DMS153 (cell line): ENCODE data around the gene CYTH1.
A peak's percentile ranks its signal among the peaks of the same experiment; 100 is the strongest.

ENCODE experiments used
- DNase-seq: peaks from one replicate; lab custom pipeline; 2025; lab: John Stamatoyannopoulos, UW

Gene CYTH1

GRCh38 chr17:78645421-78646295 is 136.4 kb downstream of the CYTH1 start:
- DNase-seq, result peak; percentile 29

DNA sequence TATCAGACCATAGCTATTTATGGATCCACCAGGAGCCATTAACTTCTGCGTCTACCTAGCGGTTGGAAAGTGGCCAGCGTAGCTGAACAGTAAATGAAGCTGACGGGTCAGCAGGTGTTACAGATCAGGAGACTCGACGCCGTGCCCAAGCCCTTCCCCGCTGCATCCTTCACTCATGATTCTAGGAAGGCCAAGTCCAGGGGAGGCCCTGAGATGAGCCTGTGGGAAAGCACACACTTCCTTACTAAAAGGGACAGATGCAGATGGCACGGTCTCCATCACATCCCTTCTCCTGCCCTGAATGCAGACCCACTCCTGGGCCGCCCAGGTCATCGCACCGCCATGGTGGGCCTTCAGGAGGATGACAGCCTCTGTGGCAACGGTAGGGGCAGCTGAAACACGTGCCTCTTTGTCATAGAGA is 137.1 kb downstream of the CYTH1 start:
- no peak for DNase-seq

GRCh38 chr17:78644224-78644623 is 137.8 kb downstream of the CYTH1 start:
- no peak for DNase-seq

- DNase-seq, result no peak
These were observed 138.7 kb downstream of the CYTH1 start for GRCh38 chr17:78643326-78643725.

DNA sequence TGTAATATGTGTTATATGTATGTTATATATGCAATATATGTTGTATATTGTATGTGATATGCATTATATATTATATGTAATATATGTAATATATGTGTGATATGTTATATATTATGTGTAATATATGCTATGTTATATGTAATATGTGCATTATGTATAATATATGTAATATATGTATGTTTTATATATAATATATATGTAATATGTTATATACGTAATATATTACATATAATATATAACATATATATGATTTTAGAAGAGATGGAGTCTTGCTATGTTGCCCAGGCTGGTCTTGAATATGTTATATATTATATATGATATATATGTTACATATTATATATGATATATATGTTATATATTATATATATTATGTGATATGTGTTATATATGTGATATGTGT is 139.4 kb downstream of the CYTH1 start:
- DNase-seq, result no peak

DNA sequence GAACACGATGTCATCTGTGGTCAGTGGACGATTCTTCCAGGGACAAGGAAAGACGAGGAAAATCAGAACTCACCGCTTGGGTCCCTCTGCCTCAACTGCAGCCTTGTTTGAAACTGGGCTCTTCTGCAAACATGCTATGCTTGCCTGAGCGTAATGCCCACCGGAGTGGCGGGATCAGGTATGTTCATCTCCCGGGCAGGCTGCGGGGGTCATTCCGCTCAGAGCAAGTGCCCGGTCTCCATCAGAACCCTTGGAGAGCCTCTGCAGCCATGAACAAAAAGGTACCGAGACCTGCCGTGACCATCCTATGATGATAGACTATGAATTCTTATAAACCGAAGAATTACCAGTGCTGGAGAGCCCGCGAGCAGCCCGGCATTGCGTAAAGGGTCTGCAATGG is 140.4 kb downstream of the CYTH1 start:
- no peak for DNase-seq

- DNase-seq, result no peak
These were observed 140.8 kb downstream of the CYTH1 start for GRCh38 chr17:78641243-78641642.

- no peak for DNase-seq
These were observed 141.4 kb downstream of the CYTH1 start for GRCh38 chr17:78640700-78641099.

DNA sequence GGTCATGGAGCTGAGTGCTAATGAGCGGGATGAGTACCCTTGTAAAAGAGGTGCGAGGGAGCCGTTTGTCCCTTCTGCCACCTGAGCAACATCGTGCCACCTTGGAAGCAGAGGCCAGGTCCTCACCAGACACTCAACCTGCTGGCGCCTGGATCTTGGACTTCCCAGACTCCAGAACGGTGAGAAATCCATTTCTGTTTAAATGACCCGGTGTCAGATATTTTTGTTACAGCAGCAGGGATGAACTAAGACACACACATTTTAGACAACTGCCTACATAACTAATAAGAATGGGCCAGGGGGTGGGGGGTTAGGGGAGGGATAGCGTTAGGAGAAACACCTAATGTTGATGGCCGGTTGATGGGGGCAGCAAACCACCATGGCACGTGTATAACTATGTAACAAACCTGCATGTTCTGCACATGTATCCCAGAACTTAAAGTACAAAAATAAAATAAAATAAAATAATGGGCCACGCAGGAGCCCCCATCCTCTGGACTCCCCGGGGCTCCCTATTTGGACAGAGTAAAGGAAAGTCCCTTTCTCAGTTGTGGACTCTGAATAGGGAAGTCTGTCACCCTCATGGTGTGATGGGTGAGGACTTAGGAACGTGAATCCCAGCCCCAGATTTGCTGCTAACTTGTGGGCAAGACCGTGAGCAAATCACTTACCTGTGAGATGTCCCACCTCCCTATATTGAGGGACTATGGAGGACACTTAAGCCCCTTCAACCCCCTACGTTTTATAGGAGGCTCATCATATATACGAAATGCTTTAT is 144.2 kb downstream of the CYTH1 start:
- DNase-seq, result no peak

DNA sequence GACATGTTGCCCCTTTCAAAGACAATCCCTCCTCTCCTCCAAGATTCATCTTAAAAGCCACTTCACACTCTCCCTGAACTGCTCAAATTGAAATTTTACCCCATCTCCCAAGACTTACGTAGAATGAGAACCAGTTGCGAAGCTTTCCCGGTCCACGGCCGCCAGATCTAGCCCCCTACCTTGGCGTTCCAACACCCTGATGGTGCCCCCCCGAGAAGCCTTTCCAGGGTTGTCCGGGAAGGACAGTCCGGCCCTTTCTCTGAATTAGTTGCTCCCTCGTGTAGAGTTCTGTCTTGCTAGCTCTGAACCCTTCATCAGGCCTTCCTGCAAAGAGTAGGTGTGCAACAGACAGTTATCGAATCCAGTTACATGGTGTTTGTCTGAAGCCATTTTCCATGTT is 144.9 kb downstream of the CYTH1 start:
- DNase-seq, result no peak

DNA sequence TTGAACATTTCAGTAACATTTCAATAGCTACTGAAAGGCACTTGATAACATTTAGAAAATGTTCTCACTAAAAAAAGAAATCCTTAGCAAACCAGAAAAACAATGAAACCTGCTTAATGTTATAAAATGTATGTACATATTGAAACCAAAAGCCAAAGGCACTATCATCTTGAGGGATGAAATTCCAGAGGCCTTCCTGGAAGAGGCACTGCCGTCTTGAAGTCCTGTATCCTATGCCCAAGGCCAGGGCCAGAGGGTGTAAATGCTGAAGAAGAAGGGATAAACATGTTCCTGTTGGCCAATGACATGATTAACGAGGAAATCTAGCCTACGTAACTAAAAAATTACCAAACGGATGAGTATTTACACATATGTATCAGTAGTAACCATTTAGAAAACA is 147.9 kb downstream of the CYTH1 start:
- no peak for DNase-seq

DNA sequence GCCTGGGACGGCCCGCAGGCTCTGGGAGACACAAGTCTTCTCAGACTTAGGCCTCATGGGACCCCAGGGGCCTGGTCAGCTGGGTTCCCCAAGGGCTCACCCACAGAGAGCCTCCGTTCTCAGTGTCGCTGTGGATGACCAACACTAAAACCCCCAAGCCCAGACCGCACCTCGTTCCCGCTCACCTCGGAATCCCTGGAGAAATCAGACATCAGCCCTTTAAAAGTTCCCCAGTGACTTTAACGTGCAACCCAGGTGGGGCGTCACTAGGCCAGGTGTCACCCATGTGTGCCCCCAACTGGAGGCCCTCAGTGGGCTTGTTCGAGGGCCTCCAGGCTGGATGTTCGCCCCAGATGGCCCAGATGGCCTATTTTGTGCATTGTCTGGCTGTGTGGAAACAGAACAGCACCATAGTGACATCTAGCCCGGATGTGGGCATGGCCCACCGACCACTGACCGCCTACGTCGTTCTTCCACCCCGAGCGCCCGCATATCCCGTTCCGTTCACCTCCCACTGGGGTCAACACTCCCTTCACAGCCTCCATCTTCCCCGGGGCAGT is 152.6 kb downstream of the CYTH1 start:
- no peak for DNase-seq

DNA sequence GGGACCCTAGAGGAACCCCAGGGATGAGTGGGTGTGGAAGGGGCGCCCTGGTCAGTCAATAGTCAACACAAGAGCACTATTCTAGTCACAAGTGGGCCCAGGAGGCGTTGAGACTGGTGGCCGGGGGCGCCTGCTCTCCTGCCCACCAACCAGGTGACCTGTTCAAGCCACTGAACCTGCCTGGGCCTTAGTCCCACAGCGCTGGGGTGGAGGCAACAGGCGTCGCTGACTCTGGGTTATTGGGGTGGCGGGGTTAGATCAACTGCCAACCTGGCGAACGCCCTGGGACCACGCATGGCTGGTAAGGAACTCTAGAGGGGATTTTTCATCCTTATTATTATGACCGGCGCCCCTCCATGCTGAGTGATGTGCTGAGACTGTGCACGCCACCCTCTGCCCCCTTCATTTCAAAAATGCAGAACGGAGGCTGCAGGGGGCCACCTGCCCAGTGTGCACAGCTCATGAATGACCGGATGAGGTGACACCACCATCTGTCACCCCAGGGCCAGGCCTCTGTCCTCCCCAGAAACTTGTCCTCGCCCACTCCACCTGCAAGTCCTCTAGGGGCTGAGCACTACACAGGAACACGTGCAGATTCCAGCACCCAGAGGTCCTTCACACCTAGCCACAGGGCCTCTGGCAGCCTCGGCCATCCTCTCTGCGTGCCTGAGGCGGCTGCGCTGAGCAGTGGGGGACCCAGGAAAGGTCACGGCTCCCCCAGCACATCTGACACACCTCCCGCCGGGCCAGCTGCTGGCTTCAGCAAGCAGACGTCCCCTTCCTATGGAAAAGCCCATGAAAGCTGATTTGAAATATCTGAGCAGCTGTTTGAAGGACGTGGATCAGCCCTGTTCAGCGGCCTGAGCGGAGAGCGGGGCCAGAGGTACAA is 153.3 kb downstream of the CYTH1 start:
- no peak for DNase-seq

GRCh38 chr17:78624324-78625151 is 157.5 kb downstream of the CYTH1 start:
- no peak for DNase-seq
